K562 (cell line): Measurements from ENCODE around the gene VWF. TPM values are rescaled to one million over a fixed set of nuclear protein-coding genes. Genes with fewer than 3 reads are reported as not detected.

Source experiments
- CEBPZ ChIP-seq: fragments of 150-350 bp; IDR thresholded peaks from 2 replicates; pipeline ENCODE4 v1.6.1; 2014; ENCODE audit warnings: low read depth, mild to moderate bottlenecking, low read length, borderline replicate concordance
- CLOCK ChIP-seq: fragments of 250-450 bp; sonication (Bioruptor Pico); IDR thresholded peaks from 2 replicates; pipeline ENCODE4 v1.4.0; 2020; ENCODE audit warnings: mild to moderate bottlenecking, moderate library complexity, borderline replicate concordance
- EP300 ChIP-seq: IDR thresholded peaks from 2 replicates; pipeline ENCODE4 v1.6.1; 2012; ENCODE audit warnings: low read length, improper control_type of control experiment
- FOSL1 ChIP-seq: fragments of 200-800 bp; sonication (Bioruptor generic); conservative IDR thresholded peaks from 2 replicates; pipeline ENCODE4 v1.6.1; 2016; ENCODE audit warnings: missing genetic modification characterization, missing compliant biosample characterization
- FOXK2 ChIP-seq, 2 experiments: fragments of 450-650 bp; IDR thresholded peaks in 1 of 2; conservative IDR thresholded peaks in 1 of 2; 2 replicates each; pipeline ENCODE4 v1.6.1; 2016; ENCODE audit warnings: low read depth in 2 of 2, mild to moderate bottlenecking in 1 of 2
- L3MBTL2 ChIP-seq: fragments of 450-650 bp; IDR thresholded peaks from 2 replicates; pipeline ENCODE4 v1.6.1; 2016; ENCODE audit warnings: mild to moderate bottlenecking, moderate library complexity
- MXI1 ChIP-seq: IDR thresholded peaks from 2 replicates; pipeline ENCODE4 v1.6.1; 2011; ENCODE audit warnings: low read depth, mild to moderate bottlenecking, improper control_type of control experiment, low read length
- NUFIP1 ChIP-seq: fragments of 450-650 bp; IDR thresholded peaks from 2 replicates; pipeline ENCODE4 v1.6.1; 2018; ENCODE audit not compliant: partially characterized antibody
- PCBP2 ChIP-seq: fragments of 200-400 bp; formaldehyde crosslinking; IDR thresholded peaks from 2 replicates; pipeline ENCODE4 v1.6.1; 2018; ENCODE audit warnings: low read length, low read depth, mild to moderate bottlenecking, moderate library complexity; ENCODE audit not compliant: poor library complexity, severe bottlenecking
- STAT6 ChIP-seq: sonication (generic); formaldehyde crosslinking; IDR thresholded peaks from 2 replicates; pipeline ENCODE4 v1.8.1; 2023; ENCODE audit warnings: mild to moderate bottlenecking, missing genetic modification reagents
- TEAD1 ChIP-seq, 2 experiments: fragments of 450-650 bp in 1 of 2; sonication (generic) in 1 of 2; formaldehyde crosslinking; IDR thresholded peaks; 2 replicates each; pipeline versions ENCODE4 v1.4.0 to v1.8.0; 2020 to 2022; ENCODE audit warnings: mild to moderate bottlenecking in 2 of 2, missing genetic modification reagents in 1 of 2
- ZBTB5 ChIP-seq: fragments of 450-650 bp; IDR thresholded peaks from 2 replicates; pipeline ENCODE4 v1.6.1; 2017; ENCODE audit warnings: antibody characterized with exemption
- ZNF224 ChIP-seq: sonication (generic); formaldehyde crosslinking; IDR thresholded peaks from 2 replicates; pipeline ENCODE4 v1.8.0; 2022; ENCODE audit warnings: mild to moderate bottlenecking, missing genetic modification reagents
- ZNF3 ChIP-seq: fragments of 250-450 bp; sonication (Bioruptor Pico); IDR thresholded peaks from 2 replicates; pipeline ENCODE4 v1.5.0; 2021; ENCODE audit warnings: mild to moderate bottlenecking, moderate library complexity
- ZNF511 ChIP-seq: sonication (generic); formaldehyde crosslinking; IDR thresholded peaks from 2 replicates; pipeline ENCODE4 v1.8.0; 2022; ENCODE audit warnings: mild to moderate bottlenecking, missing genetic modification reagents
- ZNF57 ChIP-seq: fragments of 450-650 bp; formaldehyde crosslinking; IDR thresholded peaks from 2 replicates; pipeline ENCODE4 v1.4.0; 2020; ENCODE audit warnings: mild to moderate bottlenecking, moderate library complexity
- polyA plus RNA-seq, 8 experiments: library from polyadenylated mRNA; depleted of rRNA in 4 of 8; stranded (reverse) in 5 of 8; unstranded in 3 of 8; fragments of >200 nt; fragmentation: Nextera tagmentation in 2 of 8; fragmentation: Illumina TruSeq in 1 of 8; extraction: Ambion mirVana in 2 of 8; extraction: Trizol in 1 of 8; gene quantifications; 2 replicates each; pipeline versions ENCODE4 v1.2.1 to v1.2.3, GENCODE V29; 2011 to 2014; ENCODE audit warnings: inconsistent platforms in 1 of 8, missing spikeins in 1 of 8
- total RNA-seq, 7 experiments: library from RNA; depleted of rRNA in 6 of 7; stranded (reverse); fragments of >200 nt in 6 of 7; fragmentation: Illumina TruSeq in 2 of 7; extraction: Trizol in 2 of 7; gene quantifications; 2 replicates each; pipeline versions ENCODE4 v1.2.1 to v1.2.3, GENCODE V29; 2011 to 2021; ENCODE audit warnings: low replicate concordance in 1 of 7

Gene VWF
- total and polyA plus RNA-seq, 9 of the 15 experiments (the other 6 are each of a cell fraction or from before 2014, with no cell fraction given), result 0.53 TPM; not detected in 8

- no peak for TF ChIP-seq CLOCK (CRISPR knock-in tag)
- no peak for TF ChIP-seq ZNF57 (CRISPR knock-in tag)
- no peak for TF ChIP-seq FOXK2 (conservative IDR thresholded peaks at IDR 0.05 in 1 of 2, IDR thresholded peaks at IDR 0.05 in 1 of 2; ENCODE audit: low read depth in 2 of 2)
- no peak for TF ChIP-seq EP300
- TF ChIP-seq CEBPZ, result no peak
- TF ChIP-seq MXI1, result no peak
- TF ChIP-seq ZNF511, result no peak
- TF ChIP-seq ZBTB5, result no peak
- no peak for TF ChIP-seq TEAD1 (CRISPR knock-in tag; IDR thresholded peaks at IDR 0.05)
- TF ChIP-seq STAT6 (CRISPR knock-in tag), result no peak
- TF ChIP-seq FOSL1, result no peak
- TF ChIP-seq ZNF3 (CRISPR knock-in tag), result no peak
- TF ChIP-seq ZNF224 (CRISPR knock-in tag), result no peak
- no peak for TF ChIP-seq PCBP2
- TF ChIP-seq NUFIP1, result no peak
- TF ChIP-seq L3MBTL2, result no peak
Measured at GRCh38 chr12:5904969-5905368, 219.5 kb downstream of the VWF start (continued).
